ENCODE measurements around the gene S1PR4.

The S1PR4 gene

GRCh38 chr19:3142292-3142670 lies 36.3 kb upstream of the S1PR4 start:
- TF ChIP-seq CEBPB (IDR thresholded peaks at IDR 0.05) (no peak), CREB1 (IDR thresholded peaks at IDR 0.05; ENCODE audit: low read depth) (no peak)
- TF ChIP-seq, protein P1, sequence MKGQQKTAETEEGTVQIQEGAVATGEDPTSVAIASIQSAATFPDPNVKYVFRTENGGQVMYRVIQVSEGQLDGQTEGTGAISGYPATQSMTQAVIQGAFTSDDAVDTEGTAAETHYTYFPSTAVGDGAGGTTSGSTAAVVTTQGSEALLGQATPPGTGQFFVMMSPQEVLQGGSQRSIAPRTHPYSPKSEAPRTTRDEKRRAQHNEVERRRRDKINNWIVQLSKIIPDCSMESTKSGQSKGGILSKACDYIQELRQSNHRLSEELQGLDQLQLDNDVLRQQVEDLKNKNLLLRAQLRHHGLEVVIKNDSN (IDR thresholded peaks at IDR 0.05) = no peak

GRCh38 chr19:3142781-3143337 lies 35.7 kb upstream of the S1PR4 start:
- no peak for TF ChIP-seq EGR1 (IDR thresholded peaks at IDR 0.05)
- no peak for TF ChIP-seq REST (IDR thresholded peaks at IDR 0.05; ENCODE audit: low read depth)
- TF ChIP-seq EP300 (IDR thresholded peaks at IDR 0.05; ENCODE audit: borderline replicate concordance) = no peak
- no peak for TF ChIP-seq NFIC (IDR thresholded peaks at IDR 0.05)
- no peak for TF ChIP-seq TCF12 (IDR thresholded peaks at IDR 0.05; ENCODE audit: low read depth)
- no peak for TF ChIP-seq TAF1 (IDR thresholded peaks at IDR 0.05; ENCODE audit: low read depth)
- no peak for TF ChIP-seq FOXM1 (IDR thresholded peaks at IDR 0.05; ENCODE audit: borderline replicate concordance, low read depth)
- no peak for TF ChIP-seq CREB1 (IDR thresholded peaks at IDR 0.05; ENCODE audit: low read depth)
- TF ChIP-seq TEAD4 (IDR thresholded peaks at IDR 0.05) = no peak
- TF ChIP-seq, protein P2, sequence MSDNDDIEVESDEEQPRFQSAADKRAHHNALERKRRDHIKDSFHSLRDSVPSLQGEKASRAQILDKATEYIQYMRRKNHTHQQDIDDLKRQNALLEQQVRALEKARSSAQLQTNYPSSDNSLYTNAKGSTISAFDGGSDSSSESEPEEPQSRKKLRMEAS (IDR thresholded peaks at IDR 0.05) = no peak
- no peak for TF ChIP-seq RAD21 (IDR thresholded peaks at IDR 0.05; ENCODE audit: low read depth)
- TF ChIP-seq, protein P1 (IDR thresholded peaks at IDR 0.05) = no peak

GRCh38 chr19:3145909-3146676 lies 32.5 kb upstream of the S1PR4 start:
- TF ChIP-seq, protein P2 (IDR thresholded peaks at IDR 0.05) = no peak
- TF ChIP-seq TAF1 (IDR thresholded peaks at IDR 0.05; ENCODE audit: low read depth) = no peak
- TF ChIP-seq NFIC (IDR thresholded peaks at IDR 0.05) = no peak
- no peak for TF ChIP-seq TEAD4 (IDR thresholded peaks at IDR 0.05)
- no peak for TF ChIP-seq TCF12 (IDR thresholded peaks at IDR 0.05; ENCODE audit: low read depth)
- TF ChIP-seq EP300 (IDR thresholded peaks at IDR 0.05; ENCODE audit: borderline replicate concordance) = no peak
- no peak for TF ChIP-seq CREB1 (IDR thresholded peaks at IDR 0.05; ENCODE audit: low read depth)
- no peak for TF ChIP-seq YY1 (IDR thresholded peaks at IDR 0.05; ENCODE audit: low read depth)
- no peak for TF ChIP-seq REST (IDR thresholded peaks at IDR 0.05; ENCODE audit: low read depth)
- TF ChIP-seq RAD21 (IDR thresholded peaks at IDR 0.05; ENCODE audit: low read depth) = no peak
- no peak for TF ChIP-seq FOXM1 (IDR thresholded peaks at IDR 0.05; ENCODE audit: borderline replicate concordance, low read depth)

GRCh38 chr19:3146677-3147100 lies 31.9 kb upstream of the S1PR4 start:
- TF ChIP-seq REST (IDR thresholded peaks at IDR 0.05; ENCODE audit: low read depth) (no peak), ZBTB7A (IDR thresholded peaks at IDR 0.05; ENCODE audit: low read depth) (0 out of 2 replicates have a peak, but pooled peaks have one; percentile 40), TAF1 (IDR thresholded peaks at IDR 0.05; ENCODE audit: low read depth) (no peak), TCF12 (IDR thresholded peaks at IDR 0.05; ENCODE audit: low read depth) (no peak), YY1 (IDR thresholded peaks at IDR 0.05; ENCODE audit: low read depth) (no peak), NFIC (IDR thresholded peaks at IDR 0.05) (no peak), CEBPB (IDR thresholded peaks at IDR 0.05) (no peak)
- TF ChIP-seq, protein P2 (IDR thresholded peaks at IDR 0.05) = no peak
- TF ChIP-seq, protein P1 (IDR thresholded peaks at IDR 0.05) = no peak

Data from Ishikawa (cell line).